ENCODE data around the gene VWF. TPM values are rescaled to one million over a fixed set of nuclear protein-coding genes. Genes with fewer than 3 reads are reported as not detected.

The VWF gene
- total RNA-seq, 1 donor from 2014 or later = 9.7 TPM

DNA sequence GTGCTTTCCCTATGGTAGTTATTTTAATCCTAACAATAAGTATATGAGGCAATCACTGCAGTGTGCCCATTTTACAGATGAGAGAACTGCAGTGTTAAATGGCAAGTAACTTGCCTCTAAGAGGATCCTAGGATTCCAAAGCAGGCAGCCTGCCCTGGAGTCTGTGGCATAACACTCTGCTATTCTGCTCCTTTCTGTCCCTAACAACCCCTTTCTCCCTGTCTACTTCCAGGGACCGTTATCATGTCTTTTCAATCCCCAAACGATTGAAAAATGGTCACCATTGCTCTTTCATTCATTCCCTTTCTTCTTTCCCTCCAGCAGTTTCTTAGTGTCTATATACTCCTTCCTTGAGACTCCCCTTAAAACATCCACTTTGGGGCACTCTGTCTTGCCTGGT lies 178.1 kb downstream of the VWF start:
- no peak for DNase-seq

DNA sequence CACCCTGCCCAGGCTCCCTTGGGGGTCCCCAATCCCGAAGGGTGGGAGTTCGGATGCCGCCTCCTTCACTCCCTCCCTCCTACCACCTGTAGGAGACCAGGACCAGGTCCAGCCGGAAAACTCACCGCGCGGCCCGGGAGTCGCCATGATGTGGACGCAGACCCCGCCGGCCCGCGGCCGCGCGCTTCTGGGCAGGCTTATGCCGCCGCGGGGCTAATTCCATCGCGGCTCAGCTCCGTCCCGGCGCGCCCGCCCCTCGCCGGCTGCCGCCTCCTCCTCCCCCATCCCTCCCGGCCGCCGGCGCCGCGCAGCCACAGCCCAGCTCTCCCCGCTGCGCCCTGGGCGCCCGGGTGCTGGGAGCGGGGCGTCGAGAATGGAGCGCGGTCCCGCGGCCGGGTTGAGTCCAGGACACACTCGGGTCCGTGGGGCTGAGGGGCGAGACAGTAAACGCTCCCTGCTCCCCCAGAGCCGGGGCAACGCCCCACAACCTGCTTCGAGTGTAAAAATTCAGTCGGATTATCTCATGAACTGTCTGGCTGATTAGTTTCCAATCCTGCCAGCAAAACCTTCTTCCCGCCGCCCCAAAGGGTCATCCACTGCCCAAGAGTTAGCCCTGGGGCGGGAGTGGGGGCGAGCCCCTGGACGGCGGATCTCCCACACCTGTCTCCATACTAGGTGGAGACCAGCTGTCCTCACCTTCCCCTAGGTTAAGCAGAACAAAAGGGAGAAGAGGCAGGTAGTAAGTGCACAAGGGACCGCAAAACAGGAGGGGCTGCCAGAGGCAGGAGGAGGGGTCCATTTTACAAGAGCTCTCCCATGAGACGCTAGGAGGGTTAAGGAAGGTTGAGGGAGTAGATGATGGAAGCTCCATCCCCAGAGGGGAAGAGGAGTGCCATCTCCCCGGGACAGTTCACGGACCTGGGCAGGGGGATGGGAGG lies 179.1 kb downstream of the VWF start, which contains the start of gene ANO2:
Gene ANO2 (minus strand): TSS at position 189 of the 938 bp plus-strand sequence. CDS start 42 bp downstream, at position 147.
- no peak for DNase-seq

GRCh38 chr12:5944688-5945070 lies 179.8 kb downstream of the VWF start:
- DNase-seq = no peak

GRCh38 chr12:5944053-5944452 lies 180.4 kb downstream of the VWF start:
- no peak for DNase-seq

DNA sequence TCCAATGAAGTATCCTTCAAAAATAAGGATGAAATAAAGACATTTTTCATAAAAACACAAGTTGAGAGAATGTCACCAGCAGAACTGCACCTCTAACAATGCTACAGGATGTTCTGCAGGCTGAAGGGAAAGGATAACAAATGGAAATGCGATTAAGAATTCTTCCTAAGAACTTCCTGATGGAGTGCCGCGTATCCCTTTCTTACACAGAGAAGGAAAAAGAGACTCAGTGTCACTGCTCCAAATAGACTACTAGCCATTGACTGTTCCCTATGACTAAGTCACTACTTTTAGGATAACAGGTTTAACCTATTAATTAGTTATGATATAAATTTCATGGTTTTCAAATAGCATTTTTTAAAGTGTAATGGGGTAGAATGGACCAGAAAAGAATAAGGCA lies 182.6 kb downstream of the VWF start:
- no peak for DNase-seq

DNA sequence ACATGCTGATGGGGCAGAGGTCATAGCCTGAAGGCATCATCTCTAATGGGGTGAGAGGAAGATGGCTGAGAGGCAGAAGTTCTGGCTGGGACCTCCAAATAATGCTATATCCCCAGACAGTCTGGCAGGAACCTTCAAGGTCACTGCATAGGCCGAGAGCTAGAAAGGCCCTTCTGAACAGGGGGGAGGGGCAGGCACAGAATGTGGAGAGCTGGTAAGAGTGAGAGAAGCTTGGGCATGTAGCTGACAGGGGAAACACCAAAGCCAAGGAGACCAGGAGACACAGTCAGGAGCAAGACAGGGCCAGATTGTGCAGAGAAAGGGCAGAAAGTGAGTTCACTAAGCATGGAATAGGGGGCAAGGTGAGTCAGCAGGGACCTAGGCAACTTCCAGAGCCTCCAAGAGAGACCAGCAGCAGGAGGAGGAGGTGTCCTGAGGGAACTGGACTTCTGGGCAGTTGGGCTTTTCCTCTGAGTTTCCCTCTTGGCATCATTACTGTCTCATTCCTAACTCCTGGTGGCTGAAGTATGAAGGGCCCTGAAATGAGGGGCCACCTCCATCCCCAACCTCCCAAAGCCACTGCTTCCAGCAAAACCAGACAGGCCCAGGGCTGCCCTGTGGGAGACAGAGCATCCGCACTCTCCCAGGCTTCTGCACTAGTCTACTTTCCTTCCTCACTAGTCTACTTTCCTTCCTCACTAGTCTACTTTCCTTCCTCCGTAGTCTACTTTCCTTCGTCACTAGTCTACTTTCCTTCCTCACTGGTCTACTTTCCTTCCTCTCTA lies 196.5 kb downstream of the VWF start:
- DNase-seq = no peak

DNA sequence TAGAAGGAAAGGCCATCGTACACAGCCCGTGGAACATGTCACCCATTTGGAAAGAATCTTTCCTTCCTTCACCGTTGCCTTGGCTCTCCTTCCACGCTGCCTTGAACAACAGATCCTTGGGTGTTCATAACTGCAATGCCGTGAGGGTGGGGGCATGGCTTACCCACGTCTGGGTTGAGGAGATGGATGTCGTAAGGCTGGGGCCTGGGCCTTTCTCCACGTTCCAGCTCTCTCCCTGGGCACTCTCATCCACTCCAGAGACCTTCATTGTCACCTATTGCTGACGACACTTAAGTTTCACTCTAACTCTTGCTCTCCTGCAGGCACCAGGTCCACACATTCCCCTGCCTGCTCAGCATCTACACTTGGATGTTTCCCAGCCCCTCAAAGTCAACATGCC lies 198.8 kb downstream of the VWF start:
- no peak for DNase-seq

- DNase-seq = no peak
These were observed 200.1 kb downstream of the VWF start for GRCh38 chr12:5924342-5924741.

DNA sequence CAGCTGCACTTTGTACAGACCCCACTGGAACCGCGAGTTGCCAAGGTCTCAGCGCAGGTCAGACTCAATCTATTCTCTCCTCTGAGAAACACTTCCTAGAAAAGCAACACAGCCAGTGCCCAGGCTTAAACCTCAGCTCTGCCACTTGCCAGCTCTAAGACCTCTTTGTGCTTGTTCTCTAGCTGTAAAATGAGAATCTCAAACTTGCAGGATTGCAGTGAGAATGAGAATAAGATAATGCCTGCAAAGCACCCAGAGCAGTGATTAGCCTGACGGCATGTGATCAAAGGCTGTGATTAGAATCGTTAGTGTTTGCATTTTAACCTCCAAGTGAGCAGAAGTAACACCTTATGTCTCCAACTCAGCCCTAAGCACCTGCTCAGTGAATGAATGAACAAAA lies 200.7 kb downstream of the VWF start:
- no peak for DNase-seq

GRCh38 chr12:5923043-5923605 lies 201.3 kb downstream of the VWF start:
- DNase-seq = no peak

GRCh38 chr12:5921966-5922899 lies 202.2 kb downstream of the VWF start:
- no peak for DNase-seq

DNA sequence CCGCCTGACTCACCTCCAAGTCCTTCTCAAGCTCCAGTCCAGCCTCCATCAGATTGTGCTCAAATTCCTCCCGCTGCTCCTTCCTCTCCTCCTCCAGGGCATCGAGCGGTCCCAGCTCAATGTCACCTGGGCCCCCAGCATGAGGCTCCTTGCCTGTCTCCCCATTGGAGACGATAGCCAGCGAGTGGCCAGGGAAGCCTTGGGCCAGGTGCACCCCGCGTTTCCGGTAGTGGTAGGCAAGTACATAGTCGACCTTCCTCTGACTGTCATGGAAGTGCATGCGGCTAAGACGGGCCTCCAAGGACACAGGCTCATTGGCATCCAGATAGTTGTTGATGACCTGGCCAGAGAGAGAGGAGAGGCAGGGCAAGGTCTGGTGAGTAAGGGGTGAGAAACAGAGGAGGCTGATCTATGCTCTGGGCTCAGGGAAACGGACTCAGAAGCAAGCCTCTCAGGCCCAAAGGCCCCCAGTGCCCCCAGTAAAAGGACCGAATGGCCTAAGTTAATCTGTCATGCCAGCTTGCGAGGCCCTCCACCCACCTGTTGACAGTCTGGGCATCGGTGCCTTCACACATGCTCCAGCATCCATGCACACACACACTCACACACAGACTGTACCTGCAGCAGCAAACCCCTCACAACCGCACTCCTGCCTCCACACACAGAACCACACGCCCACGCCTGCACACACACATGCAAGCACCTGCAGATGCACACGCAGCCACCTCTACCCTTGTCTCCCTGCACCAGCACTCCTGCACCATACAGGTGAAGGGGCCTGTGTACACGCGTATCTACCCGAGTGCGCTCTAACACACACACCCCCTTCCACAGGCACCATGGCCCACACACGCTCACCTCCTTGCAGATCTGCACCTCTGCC lies 203.2 kb downstream of the VWF start:
- DNase-seq = no peak

- no peak for DNase-seq
These were observed 207.6 kb downstream of the VWF start for GRCh38 chr12:5916785-5917290.

GRCh38 chr12:5915511-5915910 lies 209.0 kb downstream of the VWF start:
- no peak for DNase-seq

DNA sequence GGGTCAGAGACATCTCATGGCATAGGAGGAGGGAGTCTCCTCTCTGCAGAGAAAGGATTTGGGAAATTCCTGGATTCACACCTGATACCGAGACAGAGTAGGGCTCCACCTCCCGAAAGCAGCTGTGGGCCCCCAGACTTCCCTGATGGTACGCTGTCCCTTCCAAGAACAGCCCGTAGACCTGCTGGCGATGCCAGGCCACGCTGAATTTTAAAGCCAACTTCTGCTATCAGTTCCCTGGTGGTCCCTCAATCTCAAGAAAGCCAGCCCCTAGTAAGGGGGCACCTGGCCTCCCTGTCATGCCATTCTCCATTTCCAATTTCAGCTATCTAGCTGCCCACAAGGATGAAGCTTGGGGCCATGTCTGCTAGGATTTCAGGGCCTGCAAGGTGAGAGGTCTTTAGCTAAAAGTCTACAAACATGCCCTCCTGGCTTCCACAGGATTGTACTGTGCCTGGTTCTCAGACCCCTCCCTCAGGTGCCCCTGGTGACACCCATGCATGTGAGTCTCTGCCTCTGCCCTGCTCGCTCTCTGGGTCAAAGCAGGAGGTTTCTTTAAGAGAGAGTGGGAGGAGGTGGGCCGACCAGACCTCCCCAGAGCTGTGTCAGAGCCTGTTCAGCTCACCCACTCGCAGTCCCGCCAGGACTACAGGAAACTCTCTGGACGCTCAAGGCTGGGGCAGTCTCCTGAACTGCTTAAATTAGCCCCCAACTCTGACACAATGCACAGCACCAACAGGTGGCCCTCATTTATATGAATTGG lies 209.9 kb downstream of the VWF start:
- no peak for DNase-seq

GRCh38 chr12:5913387-5913786 lies 211.1 kb downstream of the VWF start:
- no peak for DNase-seq

DNA sequence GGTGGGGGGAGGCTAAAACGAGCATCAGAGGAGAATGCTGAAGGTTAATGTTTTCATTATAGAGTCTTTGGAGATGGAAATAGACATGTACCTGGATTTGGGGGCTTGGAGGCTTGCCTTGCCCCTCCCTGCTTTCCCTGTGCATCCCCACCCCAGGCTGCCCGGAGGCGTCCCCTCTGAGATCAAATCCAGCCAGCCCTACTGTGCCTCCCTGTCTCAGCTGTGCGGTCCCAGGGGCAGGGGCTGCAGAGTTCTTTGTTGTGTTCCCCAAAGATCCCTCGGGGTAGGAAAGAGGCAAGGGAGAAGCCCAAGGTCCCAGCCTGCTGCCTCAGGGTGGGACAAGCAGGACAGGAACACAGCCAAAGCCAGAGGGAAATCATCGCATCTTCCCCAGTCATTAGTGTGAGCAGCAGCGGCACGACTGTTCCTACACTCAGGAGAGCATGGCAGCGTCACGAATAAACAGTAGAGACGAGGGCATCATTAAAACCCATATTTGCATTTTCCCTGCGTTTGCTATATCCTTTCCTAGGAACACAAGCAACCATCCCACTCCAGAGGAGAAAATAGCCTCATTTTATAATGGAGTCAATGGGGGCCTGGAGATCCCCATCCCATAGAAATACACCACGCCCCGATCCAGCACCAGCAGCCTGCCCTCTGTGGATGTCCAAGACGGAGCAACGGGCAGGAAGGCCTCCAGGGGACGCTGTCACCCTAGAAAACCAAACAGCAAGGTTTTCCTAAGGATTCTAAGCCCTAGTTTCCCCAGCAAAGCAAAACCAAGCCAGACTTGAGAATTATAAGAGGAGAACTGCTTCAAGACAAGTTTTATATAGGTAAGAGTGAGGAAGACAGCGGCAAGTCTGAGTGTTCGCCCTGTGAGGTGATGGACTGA lies 211.8 kb downstream of the VWF start:
- no peak for DNase-seq

DNA sequence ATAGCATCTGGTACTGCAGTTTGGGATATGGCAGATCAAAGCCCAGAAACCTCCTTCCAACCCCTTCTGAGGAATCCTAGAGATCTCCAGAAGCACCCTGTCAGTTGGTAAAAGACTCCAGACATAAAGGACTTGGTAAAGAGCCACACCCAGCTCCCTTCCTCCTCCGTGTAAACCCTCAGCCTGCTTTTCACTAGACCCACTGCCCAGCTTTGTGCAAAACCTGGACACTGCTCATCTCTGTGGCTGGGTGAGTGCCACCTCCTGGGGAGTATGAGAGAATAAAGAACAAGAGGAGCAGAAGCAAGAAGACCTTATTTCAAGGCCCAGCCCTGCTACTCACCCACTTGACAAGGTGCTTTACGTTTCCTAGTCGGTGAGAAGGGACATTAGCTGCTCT lies 212.5 kb downstream of the VWF start:
- no peak for DNase-seq

Data from occipital lobe (tissue), 2 donors.